HG02981 (cell line): ENCODE data around the gene FADS6.
"Not testable (repeated sequence)": the region's sequence is repeated elsewhere in the genome, so short reads cannot be mapped to it uniquely, and the experiment has no call there.

Experiments
- ATAC-seq: cut with Tn5 transposase; IDR thresholded peaks from one replicate; pipeline ENCODE4 v1.9.1; 2021; ENCODE audit warnings: mild to moderate bottlenecking, moderate library complexity; ENCODE audit not compliant: unreplicated experiment

FADS6 gene

GRCh38 chr17:74870512-74870911 is 22.9 kb downstream of the FADS6 start:
- ATAC-seq: no peak

- ATAC-seq: not testable (repeated sequence)
Observed at GRCh38 chr17:74870028-74870427, 23.4 kb downstream of the FADS6 start.

GRCh38 chr17:74868908-74869255 is 24.6 kb downstream of the FADS6 start:
- no peak for ATAC-seq

- no peak for ATAC-seq
Observed at GRCh38 chr17:74868251-74868907, 25.1 kb downstream of the FADS6 start.

DNA sequence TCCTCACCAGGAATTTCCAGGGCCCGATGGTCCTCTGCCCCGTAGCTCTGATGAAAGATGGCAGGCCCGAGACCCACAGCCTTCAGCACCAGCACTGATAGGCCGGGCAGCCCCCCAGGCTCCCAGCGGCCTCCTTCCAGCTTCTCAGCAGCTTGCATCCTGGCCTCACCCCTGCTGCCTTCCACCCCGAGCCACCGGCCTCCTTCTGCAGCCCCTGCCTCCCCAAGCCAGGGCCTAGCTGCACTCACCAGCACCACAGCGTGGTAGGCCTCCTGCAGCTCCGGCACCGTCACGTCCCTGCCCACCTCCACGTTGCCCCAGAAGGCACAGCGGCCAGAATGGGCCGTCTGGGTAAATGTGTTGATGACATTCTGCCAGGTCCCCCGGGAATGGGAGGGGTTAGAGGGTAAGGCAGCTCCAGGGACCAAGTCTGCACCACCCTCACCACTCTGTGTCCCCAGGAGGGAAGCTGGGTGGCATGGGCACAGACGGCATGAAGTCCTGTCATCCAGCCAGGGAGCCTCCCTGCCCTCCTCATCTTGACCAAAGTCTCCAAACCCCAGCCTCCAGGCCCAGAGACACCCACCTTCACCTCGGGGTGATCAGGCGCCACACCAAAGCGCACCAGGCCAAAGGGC is 27.1 kb downstream of the FADS6 start:
- ATAC-seq: no peak

GRCh38 chr17:74865504-74866197 is 27.8 kb downstream of the FADS6 start:
- no peak for ATAC-seq

GRCh38 chr17:74864866-74865395 is 28.5 kb downstream of the FADS6 start:
- ATAC-seq: no peak

- ATAC-seq: no peak
Observed at GRCh38 chr17:74864297-74864865, 29.1 kb downstream of the FADS6 start.

DNA sequence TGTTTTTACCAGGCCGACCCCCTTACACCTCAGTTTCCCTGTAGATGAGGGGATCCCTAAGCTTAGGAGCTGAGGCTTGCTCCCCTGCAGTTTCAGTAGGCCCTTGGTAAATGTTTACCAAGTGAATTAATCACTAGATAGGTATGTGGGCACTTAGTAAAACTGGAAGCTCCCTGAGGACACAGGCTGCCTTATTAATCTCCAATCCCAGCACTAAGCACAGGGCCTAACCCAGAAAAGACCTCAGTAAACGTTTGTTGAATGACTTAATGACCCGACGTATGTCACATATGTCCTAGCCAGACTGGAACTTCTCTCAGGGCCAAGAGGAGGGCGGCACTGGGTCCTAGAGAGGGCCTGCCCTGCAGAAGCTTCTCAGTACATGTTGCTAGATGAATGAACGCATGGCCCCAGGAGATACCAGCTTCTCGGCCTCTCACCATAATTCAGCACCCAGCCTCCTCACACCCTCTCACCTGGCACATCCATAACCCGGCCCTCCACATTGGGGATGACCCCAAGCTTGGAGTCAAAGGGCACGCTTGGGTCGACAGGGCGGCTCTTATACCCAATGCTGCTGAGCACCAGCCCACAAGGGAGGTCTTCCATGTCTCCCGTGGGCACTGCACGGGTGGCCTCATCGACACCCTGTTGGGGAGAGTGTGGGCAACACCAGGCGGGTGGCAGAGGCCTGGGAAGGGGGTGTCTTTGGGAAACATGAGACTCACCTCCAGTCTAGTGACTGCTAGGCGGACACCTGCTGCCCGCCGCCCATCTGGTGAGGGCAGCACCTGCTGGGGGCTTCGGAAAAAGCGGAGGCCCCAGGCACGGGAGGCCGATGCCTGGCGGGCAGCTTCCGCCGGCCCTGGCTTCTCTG is 29.8 kb downstream of the FADS6 start:
- ATAC-seq: no peak

- ATAC-seq: no peak
Observed at GRCh38 chr17:74862919-74863318, 30.5 kb downstream of the FADS6 start.

- ATAC-seq: no peak
Observed at GRCh38 chr17:74862108-74862901, 31.1 kb downstream of the FADS6 start.

- ATAC-seq: no peak
Observed at GRCh38 chr17:74861662-74862107, 31.7 kb downstream of the FADS6 start.

DNA sequence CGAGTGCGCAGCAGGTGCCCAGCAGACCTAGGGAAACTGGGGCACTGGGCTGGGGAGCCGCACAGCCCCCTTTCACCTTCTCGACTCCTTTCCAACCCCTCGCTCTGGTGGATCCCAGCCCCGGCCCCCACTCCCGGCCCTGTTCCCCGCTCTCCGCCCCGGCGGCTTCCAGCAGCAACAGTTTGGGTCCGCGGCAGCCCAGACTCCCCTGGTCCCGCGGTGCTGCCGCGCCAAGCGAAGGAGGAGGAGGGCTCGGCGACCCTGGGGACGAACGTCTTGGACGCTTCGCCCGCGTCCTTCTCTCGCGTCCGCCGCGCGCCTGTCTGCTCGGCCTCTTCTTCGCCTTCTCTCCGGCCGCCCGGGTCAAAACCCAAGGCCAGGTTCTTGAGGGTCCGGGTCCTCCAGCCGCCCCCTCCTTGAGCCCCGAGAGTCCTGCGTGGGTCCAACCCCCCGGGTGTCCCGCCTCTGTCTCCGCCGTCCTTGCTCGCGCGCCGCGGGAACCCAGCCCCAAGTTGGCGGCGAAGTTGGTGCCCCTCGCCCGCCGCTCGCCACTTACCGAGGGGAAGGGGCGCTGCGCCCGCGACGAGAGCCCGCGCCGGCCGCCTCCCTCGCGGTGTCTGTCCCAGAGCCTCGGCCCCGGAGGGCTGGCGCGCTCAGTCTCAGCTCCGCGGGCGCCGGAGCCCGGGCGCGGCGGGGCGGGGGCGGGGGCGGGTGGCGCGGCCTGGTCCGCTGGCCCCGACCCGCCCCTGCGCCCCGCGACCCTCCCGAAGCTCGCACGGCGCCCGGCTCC is 32.4 kb downstream of the FADS6 start:
- no peak for ATAC-seq

DNA sequence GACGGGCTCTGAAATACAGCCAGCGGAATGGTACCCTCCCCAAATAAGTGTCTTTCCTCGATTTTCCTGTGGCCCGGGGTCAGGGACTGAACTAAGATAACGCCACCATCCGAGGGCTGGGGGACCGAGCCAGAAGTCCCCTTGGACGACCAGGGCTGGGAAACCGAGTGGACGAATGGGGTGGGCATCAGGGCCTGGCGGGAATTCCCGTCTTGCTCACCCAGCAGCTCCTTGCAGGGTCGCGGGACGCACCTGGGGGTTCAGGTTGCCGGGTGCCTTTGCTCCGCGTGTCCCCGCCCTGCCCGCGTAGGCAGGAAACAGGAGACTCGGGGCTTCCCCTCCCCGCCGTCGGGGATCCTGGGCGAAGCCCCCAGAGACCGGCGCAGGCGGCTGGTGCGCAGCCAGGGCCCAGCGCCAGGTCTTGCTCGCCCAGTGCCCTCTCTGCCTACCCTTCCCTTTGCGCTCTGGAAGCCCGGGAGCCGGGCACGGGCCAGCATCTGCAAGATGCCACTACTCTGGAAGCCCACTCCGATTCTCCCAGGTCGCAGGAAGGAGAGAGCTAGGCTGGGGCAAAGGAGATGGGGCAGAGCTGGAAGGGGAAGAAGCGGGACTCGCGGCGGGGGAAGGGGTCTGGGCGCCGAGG is 33.1 kb downstream of the FADS6 start:
- ATAC-seq: no peak

- no peak for ATAC-seq
Observed at GRCh38 chr17:74859459-74860228, 33.8 kb downstream of the FADS6 start, which contains the start of gene GRIN2C. TSS of gene GRIN2C (minus strand) at chr17:74859885. CDS start at chr17:74855092, 4,793 bp downstream.

GRCh38 chr17:74858672-74859458 is 34.6 kb downstream of the FADS6 start:
- ATAC-seq: no peak

DNA sequence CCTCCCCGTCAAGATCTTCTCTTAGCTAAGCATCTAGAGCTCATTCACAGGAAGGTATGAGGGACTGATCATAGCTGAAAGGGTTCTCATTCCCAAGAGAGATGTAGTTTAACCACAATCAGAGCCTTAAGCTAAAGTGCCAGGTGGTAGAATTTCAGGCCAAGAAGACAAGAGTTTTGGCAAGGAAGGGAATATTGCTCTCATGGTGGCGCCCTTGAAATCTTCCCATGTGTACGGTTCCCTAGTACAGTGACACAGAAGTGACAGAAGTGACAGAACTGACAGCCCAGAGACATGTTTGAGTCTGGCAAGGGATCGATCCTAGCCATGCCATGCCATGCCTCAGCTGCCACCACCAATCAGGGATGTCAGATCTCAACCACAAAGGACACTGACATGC is 36.2 kb downstream of the FADS6 start:
- ATAC-seq: no peak
